Measurements from ENCODE around the gene CAPN15.
"Not testable (repeated sequence)": the region's sequence is repeated elsewhere in the genome, so short reads cannot be mapped to it uniquely, and the experiment has no call there.

The CAPN15 gene

GRCh38 chr16:496097-496886 lies 31.2 kb upstream of the CAPN15 start:
- H3K9ac ChIP-seq (ENCODE audit: low read length): no peak overlapping the region
- no peaks in the 10 kb centered on the region for H3K27me3 ChIP-seq (replicated peaks; ENCODE audit: control insufficient read depth, insufficient read depth, low read length)
- peaks cover 13% of the 10 kb centered on the region for H3K36me3 ChIP-seq (ENCODE audit: control insufficient read depth, insufficient read depth, low read length, severe bottlenecking)
- no peaks in the 10 kb centered on the region for H3K9me3 ChIP-seq (ENCODE audit: control insufficient read depth, low read length)
- DNase-seq (ENCODE audit: low read depth): no peak
- no peak overlapping the region for H3K4me3 ChIP-seq (ENCODE audit: low read length)
- no peaks in the 10 kb centered on the region for H3K4me1 ChIP-seq (ENCODE audit: control insufficient read depth, insufficient read depth, low read length)

GRCh38 chr16:497258-497657 lies 30.3 kb upstream of the CAPN15 start:
- Histone ChIP-seq H3K4me1 (ENCODE audit: control insufficient read depth, insufficient read depth, low read length) (no peaks in the 10 kb centered on the region), H3K4me3 (ENCODE audit: low read length) (no peak overlapping the region), H3K9me3 (ENCODE audit: control insufficient read depth, low read length) (no peaks in the 10 kb centered on the region), H3K9ac (ENCODE audit: low read length) (no peak overlapping the region), H3K27me3 (replicated peaks; ENCODE audit: control insufficient read depth, insufficient read depth, low read length) (no peaks in the 10 kb centered on the region), H3K36me3 (ENCODE audit: control insufficient read depth, insufficient read depth, low read length, severe bottlenecking) (peaks cover 12% of the 10 kb centered on the region)
- DNase-seq (ENCODE audit: low read depth): no peak

- peaks cover 12% of the 10 kb centered on the region for H3K36me3 ChIP-seq (ENCODE audit: control insufficient read depth, insufficient read depth, low read length, severe bottlenecking)
- no peaks in the 10 kb centered on the region for H3K4me1 ChIP-seq (ENCODE audit: control insufficient read depth, insufficient read depth, low read length)
- no peak for DNase-seq (ENCODE audit: low read depth)
- no peak overlapping the region for H3K9ac ChIP-seq (ENCODE audit: low read length)
- no peaks in the 10 kb centered on the region for H3K9me3 ChIP-seq (ENCODE audit: control insufficient read depth, low read length)
- no peaks in the 10 kb centered on the region for H3K27me3 ChIP-seq (replicated peaks; ENCODE audit: control insufficient read depth, insufficient read depth, low read length)
- H3K4me3 ChIP-seq (ENCODE audit: low read length): no peak overlapping the region
Observed at GRCh38 chr16:499924-500323, 27.6 kb upstream of the CAPN15 start.

GRCh38 chr16:500709-501108 lies 26.8 kb upstream of the CAPN15 start:
- Histone ChIP-seq H3K9me3 (ENCODE audit: control insufficient read depth, low read length) (no peaks in the 10 kb centered on the region), H3K27me3 (replicated peaks; ENCODE audit: control insufficient read depth, insufficient read depth, low read length) (no peaks in the 10 kb centered on the region), H3K4me1 (ENCODE audit: control insufficient read depth, insufficient read depth, low read length) (no peaks in the 10 kb centered on the region), H3K36me3 (ENCODE audit: control insufficient read depth, insufficient read depth, low read length, severe bottlenecking) (peaks cover 13% of the 10 kb centered on the region), H3K9ac (ENCODE audit: low read length) (no peak overlapping the region), H3K4me3 (ENCODE audit: low read length) (no peak overlapping the region)
- DNase-seq (ENCODE audit: low read depth): no peak

- Histone ChIP-seq H3K36me3 (ENCODE audit: control insufficient read depth, insufficient read depth, low read length, severe bottlenecking) (peaks cover 18% of the 10 kb centered on the region), H3K27me3 (replicated peaks; ENCODE audit: control insufficient read depth, insufficient read depth, low read length) (no peaks in the 10 kb centered on the region), H3K4me3 (ENCODE audit: low read length) (no peak overlapping the region), H3K4me1 (ENCODE audit: control insufficient read depth, insufficient read depth, low read length) (no peaks in the 10 kb centered on the region), H3K9me3 (ENCODE audit: control insufficient read depth, low read length) (no peaks in the 10 kb centered on the region), H3K9ac (ENCODE audit: low read length) (no peak overlapping the region)
- no peak for DNase-seq (ENCODE audit: low read depth)
Observed at GRCh38 chr16:502179-502943, 25.2 kb upstream of the CAPN15 start.

- Histone ChIP-seq H3K4me1 (ENCODE audit: control insufficient read depth, insufficient read depth, low read length) (no peaks in the 10 kb centered on the region), H3K36me3 (ENCODE audit: control insufficient read depth, insufficient read depth, low read length, severe bottlenecking) (peaks cover 14% of the 10 kb centered on the region), H3K27me3 (replicated peaks; ENCODE audit: control insufficient read depth, insufficient read depth, low read length) (no peaks in the 10 kb centered on the region), H3K9me3 (ENCODE audit: control insufficient read depth, low read length) (no peaks in the 10 kb centered on the region), H3K9ac (ENCODE audit: low read length) (no peak overlapping the region), H3K4me3 (ENCODE audit: low read length) (no peak overlapping the region)
- no peak for DNase-seq (ENCODE audit: low read depth)
Observed at GRCh38 chr16:503150-504071, 24.1 kb upstream of the CAPN15 start.

- H3K4me1 ChIP-seq (ENCODE audit: control insufficient read depth, insufficient read depth, low read length): no peaks in the 10 kb centered on the region
- no peaks in the 10 kb centered on the region for H3K27me3 ChIP-seq (replicated peaks; ENCODE audit: control insufficient read depth, insufficient read depth, low read length)
- peaks cover 11% of the 10 kb centered on the region for H3K36me3 ChIP-seq (ENCODE audit: control insufficient read depth, insufficient read depth, low read length, severe bottlenecking)
- DNase-seq (ENCODE audit: low read depth): no peak
- no peak overlapping the region for H3K9ac ChIP-seq (ENCODE audit: low read length)
- no peak overlapping the region for H3K4me3 ChIP-seq (ENCODE audit: low read length)
- H3K9me3 ChIP-seq (ENCODE audit: control insufficient read depth, low read length): no peaks in the 10 kb centered on the region
Observed at GRCh38 chr16:505479-506245, 21.9 kb upstream of the CAPN15 start.

- Histone ChIP-seq H3K36me3 (ENCODE audit: control insufficient read depth, insufficient read depth, low read length, severe bottlenecking) (peaks cover 11% of the 10 kb centered on the region), H3K4me1 (ENCODE audit: control insufficient read depth, insufficient read depth, low read length) (no peaks in the 10 kb centered on the region), H3K9me3 (ENCODE audit: control insufficient read depth, low read length) (no peaks in the 10 kb centered on the region), H3K27me3 (replicated peaks; ENCODE audit: control insufficient read depth, insufficient read depth, low read length) (no peaks in the 10 kb centered on the region), H3K9ac (ENCODE audit: low read length) (no peak overlapping the region), H3K4me3 (ENCODE audit: low read length) (no peak overlapping the region)
- no peak for DNase-seq (ENCODE audit: low read depth)
Observed at GRCh38 chr16:506246-506546, 21.3 kb upstream of the CAPN15 start.

- DNase-seq (ENCODE audit: low read depth); H3K9me3 ChIP-seq (ENCODE audit: control insufficient read depth, low read length); H3K27me3 ChIP-seq (replicated peaks; ENCODE audit: control insufficient read depth, insufficient read depth, low read length); H3K9ac ChIP-seq (ENCODE audit: low read length); H3K4me1 ChIP-seq (ENCODE audit: control insufficient read depth, insufficient read depth, low read length); H3K4me3 ChIP-seq (ENCODE audit: low read length): not testable (repeated sequence)
- peaks cover 11% of the 10 kb centered on the region for H3K36me3 ChIP-seq (ENCODE audit: control insufficient read depth, insufficient read depth, low read length, severe bottlenecking)
Observed at GRCh38 chr16:507527-507926, 20.0 kb upstream of the CAPN15 start.

GRCh38 chr16:507996-508395 lies 19.5 kb upstream of the CAPN15 start:
- H3K9me3 ChIP-seq (ENCODE audit: control insufficient read depth, low read length): no peaks in the 10 kb centered on the region
- no peaks in the 10 kb centered on the region for H3K4me1 ChIP-seq (ENCODE audit: control insufficient read depth, insufficient read depth, low read length)
- H3K9ac ChIP-seq (ENCODE audit: low read length): no peak overlapping the region
- H3K27me3 ChIP-seq (replicated peaks; ENCODE audit: control insufficient read depth, insufficient read depth, low read length): no peaks in the 10 kb centered on the region
- no peak for DNase-seq (ENCODE audit: low read depth)
- H3K4me3 ChIP-seq (ENCODE audit: low read length): no peak overlapping the region
- peaks cover 11% of the 10 kb centered on the region for H3K36me3 ChIP-seq (ENCODE audit: control insufficient read depth, insufficient read depth, low read length, severe bottlenecking)
